GM23338 (cell line): ENCODE results near the gene ATP13A4. TPM values are rescaled to one million over a fixed set of nuclear protein-coding genes. Genes with fewer than 3 reads are reported as not detected.

Experiments used
- ATAC-seq: fragments of 200-7000 bp; cut with Tn5 transposase; 3 replicates; pipeline ENCODE4 v1.9.1; 2020
- DNase-seq: peaks from one replicate; pipeline ENCODE4 v3.0.0-alpha.2; 2015; ENCODE audit warnings: low spot score
- H2AFZ ChIP-seq: fragments of 200-600 bp; sonication (generic); 2 replicates; pipeline ENCODE4 v1.8.0; 2016; ENCODE audit warnings: antibody characterized with exemption, mild to moderate bottlenecking, moderate library complexity
- H3F3A ChIP-seq: fragments of 200-600 bp; sonication (generic); replicated peaks from 2 replicates; pipeline ENCODE4 v1.8.0; 2017; ENCODE audit warnings: antibody characterized with exemption, mixed run types, low read depth
- H3K27ac ChIP-seq: fragments of 200-600 bp; sonication (generic); 2 replicates; pipeline ENCODE4 v1.6.1; 2016; ENCODE audit warnings: low read depth
- H3K27me3 ChIP-seq: fragments of 200-600 bp; sonication (generic); 2 replicates; pipeline ENCODE4 v1.8.0; 2016; ENCODE audit warnings: mild to moderate bottlenecking, mixed run types, moderate library complexity; ENCODE audit not compliant: insufficient read depth
- H3K36me3 ChIP-seq: fragments of 200-600 bp; sonication (generic); 2 replicates; pipeline ENCODE4 v1.8.0; 2016; ENCODE audit warnings: mild to moderate bottlenecking; ENCODE audit not compliant: insufficient read depth
- H3K4me1 ChIP-seq: fragments of 200-600 bp; sonication (generic); 2 replicates; pipeline ENCODE4 v1.8.0; 2016; ENCODE audit warnings: mild to moderate bottlenecking, moderate library complexity; ENCODE audit not compliant: insufficient read depth
- H3K4me2 ChIP-seq: fragments of 200-600 bp; sonication (generic); 2 replicates; pipeline ENCODE4 v1.7.1; 2017; ENCODE audit warnings: mixed run types
- H3K4me3 ChIP-seq: fragments of 200-600 bp; sonication (generic); 2 replicates; pipeline ENCODE4 v1.6.1; 2016; ENCODE audit warnings: mixed run types
- H3K79me2 ChIP-seq: fragments of 200-600 bp; sonication (generic); replicated peaks from 2 replicates; pipeline ENCODE4 v1.8.0; 2017; ENCODE audit warnings: mild to moderate bottlenecking; ENCODE audit not compliant: insufficient read depth
- H3K9me2 ChIP-seq: fragments of 200-600 bp; sonication (generic); 2 replicates; pipeline ENCODE4 v1.8.0; 2017; ENCODE audit not compliant: insufficient read depth
- H4K20me1 ChIP-seq: fragments of 200-600 bp; sonication (generic); replicated peaks from 2 replicates; pipeline ENCODE4 v1.8.0; 2017; ENCODE audit warnings: mild to moderate bottlenecking; ENCODE audit not compliant: insufficient read depth
- H3K27ac Mint-ChIP-seq: 2 replicates; pipeline ENCODE4 v1.8.0; 2020; ENCODE audit warnings: inconsistent platforms, mild to moderate bottlenecking, moderate library complexity, mixed read lengths
- H3K27me3 Mint-ChIP-seq: 3 replicates; pipeline ENCODE4 v1.8.0; 2022; ENCODE audit warnings: low read depth, mild to moderate bottlenecking, moderate library complexity, mixed read lengths, inconsistent platforms; ENCODE audit not compliant: insufficient read depth, poor library complexity
- H3K36me3 Mint-ChIP-seq: 3 replicates; pipeline ENCODE4 v1.8.0; 2021; ENCODE audit warnings: low read depth, mild to moderate bottlenecking, inconsistent platforms, moderate library complexity, mixed read lengths
- H3K4me1 Mint-ChIP-seq: 3 replicates; pipeline ENCODE4 v1.8.0; 2020; ENCODE audit warnings: mild to moderate bottlenecking, inconsistent platforms, mixed read lengths
- H3K4me3 Mint-ChIP-seq: 3 replicates; pipeline ENCODE4 v1.8.0; 2021; ENCODE audit warnings: moderate library complexity, mild to moderate bottlenecking, inconsistent platforms, mixed read lengths
- H3K9me3 Mint-ChIP-seq: 3 replicates; pipeline ENCODE4 v1.8.0; 2020; ENCODE audit warnings: moderate library complexity, mild to moderate bottlenecking, inconsistent platforms, mixed read lengths
- CREB1 ChIP-seq: fragments of 250-450 bp; sonication (Bioruptor Pico); IDR thresholded peaks from 2 replicates; pipeline ENCODE4 v1.5.0; 2020; ENCODE audit warnings: low read depth, mild to moderate bottlenecking, moderate library complexity
- EZH2 ChIP-seq: fragments of 200-600 bp; sonication (generic); IDR thresholded peaks from one replicate; pipeline ENCODE4 v1.8.0; 2017; ENCODE audit warnings: antibody characterized with exemption, mild to moderate bottlenecking, low read depth; ENCODE audit not compliant: unreplicated experiment
- EZH2phosphoT487 ChIP-seq: fragments of 200-600 bp; sonication (generic); IDR thresholded peaks from one replicate; pipeline ENCODE4 v1.8.1; 2018; ENCODE audit warnings: antibody characterized with exemption; ENCODE audit not compliant: unreplicated experiment
- JUNB ChIP-seq: IDR thresholded peaks from one replicate; pipeline ENCODE4 v1.6.1; 2016; ENCODE audit warnings: antibody characterized with exemption; ENCODE audit not compliant: unreplicated experiment
- POLR2AphosphoS5 ChIP-seq: IDR thresholded peaks from 2 replicates; pipeline ENCODE4 v1.6.1; 2016; ENCODE audit warnings: antibody characterized with exemption, low read depth
- STAT1 ChIP-seq: IDR thresholded peaks from one replicate; pipeline ENCODE4 v1.6.1; 2016; ENCODE audit warnings: antibody characterized with exemption; ENCODE audit not compliant: unreplicated experiment
- polyA plus RNA-seq: library from polyadenylated mRNA; unstranded; fragments of >200 nt; fragmentation: Nextera tagmentation; extraction: Ambion mirVana; gene quantifications from 2 replicates; pipeline ENCODE4 v1.2.1, GENCODE V29; 2016
- total RNA-seq: library from RNA; depleted of rRNA; stranded (reverse); fragments of >200 nt; shearing (Covaris generic); gene quantifications from 2 replicates; pipeline ENCODE4 v1.2.3, GENCODE V29; 2014
- TF ChIP-seq, protein P1 (sequence below): IDR thresholded peaks from one replicate; pipeline ENCODE4 v1.6.1; 2018; ENCODE audit warnings: antibody characterized with exemption; ENCODE audit not compliant: unreplicated experiment
- TF ChIP-seq, protein P2 (sequence below): fragments of 250-450 bp; sonication (Bioruptor Pico); IDR thresholded peaks from 2 replicates; pipeline ENCODE4 v1.5.0; 2020; ENCODE audit warnings: mild to moderate bottlenecking, moderate library complexity

The ATP13A4 gene
- total and polyA plus RNA-seq, 2 experiments from 2014 or later, result not detected

DNA sequence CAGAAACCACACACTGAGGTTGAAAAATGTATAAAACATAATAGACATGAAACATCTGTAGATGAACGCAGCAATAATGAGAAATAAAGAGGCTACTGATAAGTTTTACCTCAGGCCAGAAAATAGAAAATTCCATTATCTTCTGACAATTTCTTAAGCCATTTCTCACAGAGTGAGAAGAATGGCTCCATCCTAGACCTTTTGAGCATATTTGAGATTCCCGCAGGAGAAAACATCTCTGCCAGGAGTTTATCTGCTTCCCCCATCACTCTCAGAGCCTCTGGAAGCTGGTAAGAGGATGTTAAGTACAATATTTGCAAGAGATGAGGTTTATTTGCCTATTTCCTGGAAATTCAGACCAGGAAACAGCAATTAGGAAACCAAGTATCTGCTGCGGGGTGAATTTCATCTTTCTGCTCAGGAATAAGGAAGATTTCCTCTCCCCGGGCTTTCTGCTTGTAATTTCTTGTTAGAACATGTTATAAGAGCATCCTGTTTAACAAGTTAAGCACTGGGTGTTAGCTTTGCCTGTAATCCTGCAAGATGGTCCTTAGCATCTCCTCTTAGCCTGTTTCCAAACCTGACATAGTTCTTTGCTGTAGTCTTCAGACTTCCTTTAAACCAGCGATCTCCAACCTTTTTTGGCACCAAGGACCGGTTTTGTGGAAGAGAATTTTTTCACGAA, 54.8 kb downstream of the ATP13A4 start:
- H3K9me2 ChIP-seq, result no peaks in the 10 kb centered on the region
- Mint-ChIP-seq H3K4me3 (no peak overlapping the region), H3K9me3 (no peaks in the 10 kb centered on the region), H3K27ac (no peak overlapping the region), H3K4me1 (no peaks in the 10 kb centered on the region), H3K27me3 (no peaks in the 10 kb centered on the region), H3K36me3 (no peaks in the 10 kb centered on the region)
- H2AFZ ChIP-seq, result 0 out of 2 replicates have a peak overlapping the region, but pooled peaks have one; percentile 14
- no peak for ATAC-seq
- no peak overlapping the region for H3K4me3 ChIP-seq
- H3K79me2 ChIP-seq, result no peaks in the 10 kb centered on the region
- no peaks in the 10 kb centered on the region for H3K4me1 ChIP-seq
- H3K4me2 ChIP-seq, result no peak overlapping the region
- no peak overlapping the region for H3K27ac ChIP-seq
- H3K27me3 ChIP-seq, result no peaks in the 10 kb centered on the region
- no peaks in the 10 kb centered on the region for H4K20me1 ChIP-seq
- H3K36me3 ChIP-seq, result no peaks in the 10 kb centered on the region
- no peaks in the 10 kb centered on the region for H3F3A ChIP-seq
- no peak for DNase-seq
- TF ChIP-seq EZH2, result no peak
- no peak for TF ChIP-seq JUNB
- TF ChIP-seq, protein P1, sequence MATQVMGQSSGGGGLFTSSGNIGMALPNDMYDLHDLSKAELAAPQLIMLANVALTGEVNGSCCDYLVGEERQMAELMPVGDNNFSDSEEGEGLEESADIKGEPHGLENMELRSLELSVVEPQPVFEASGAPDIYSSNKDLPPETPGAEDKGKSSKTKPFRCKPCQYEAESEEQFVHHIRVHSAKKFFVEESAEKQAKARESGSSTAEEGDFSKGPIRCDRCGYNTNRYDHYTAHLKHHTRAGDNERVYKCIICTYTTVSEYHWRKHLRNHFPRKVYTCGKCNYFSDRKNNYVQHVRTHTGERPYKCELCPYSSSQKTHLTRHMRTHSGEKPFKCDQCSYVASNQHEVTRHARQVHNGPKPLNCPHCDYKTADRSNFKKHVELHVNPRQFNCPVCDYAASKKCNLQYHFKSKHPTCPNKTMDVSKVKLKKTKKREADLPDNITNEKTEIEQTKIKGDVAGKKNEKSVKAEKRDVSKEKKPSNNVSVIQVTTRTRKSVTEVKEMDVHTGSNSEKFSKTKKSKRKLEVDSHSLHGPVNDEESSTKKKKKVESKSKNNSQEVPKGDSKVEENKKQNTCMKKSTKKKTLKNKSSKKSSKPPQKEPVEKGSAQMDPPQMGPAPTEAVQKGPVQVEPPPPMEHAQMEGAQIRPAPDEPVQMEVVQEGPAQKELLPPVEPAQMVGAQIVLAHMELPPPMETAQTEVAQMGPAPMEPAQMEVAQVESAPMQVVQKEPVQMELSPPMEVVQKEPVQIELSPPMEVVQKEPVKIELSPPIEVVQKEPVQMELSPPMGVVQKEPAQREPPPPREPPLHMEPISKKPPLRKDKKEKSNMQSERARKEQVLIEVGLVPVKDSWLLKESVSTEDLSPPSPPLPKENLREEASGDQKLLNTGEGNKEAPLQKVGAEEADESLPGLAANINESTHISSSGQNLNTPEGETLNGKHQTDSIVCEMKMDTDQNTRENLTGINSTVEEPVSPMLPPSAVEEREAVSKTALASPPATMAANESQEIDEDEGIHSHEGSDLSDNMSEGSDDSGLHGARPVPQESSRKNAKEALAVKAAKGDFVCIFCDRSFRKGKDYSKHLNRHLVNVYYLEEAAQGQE, result no peak
- TF ChIP-seq STAT1, result no peak
- no peak for TF ChIP-seq POLR2AphosphoS5
- TF ChIP-seq EZH2phosphoT487, result no peak
- no peak for TF ChIP-seq CREB1 (CRISPR knock-in tag)
- TF ChIP-seq, protein P2, sequence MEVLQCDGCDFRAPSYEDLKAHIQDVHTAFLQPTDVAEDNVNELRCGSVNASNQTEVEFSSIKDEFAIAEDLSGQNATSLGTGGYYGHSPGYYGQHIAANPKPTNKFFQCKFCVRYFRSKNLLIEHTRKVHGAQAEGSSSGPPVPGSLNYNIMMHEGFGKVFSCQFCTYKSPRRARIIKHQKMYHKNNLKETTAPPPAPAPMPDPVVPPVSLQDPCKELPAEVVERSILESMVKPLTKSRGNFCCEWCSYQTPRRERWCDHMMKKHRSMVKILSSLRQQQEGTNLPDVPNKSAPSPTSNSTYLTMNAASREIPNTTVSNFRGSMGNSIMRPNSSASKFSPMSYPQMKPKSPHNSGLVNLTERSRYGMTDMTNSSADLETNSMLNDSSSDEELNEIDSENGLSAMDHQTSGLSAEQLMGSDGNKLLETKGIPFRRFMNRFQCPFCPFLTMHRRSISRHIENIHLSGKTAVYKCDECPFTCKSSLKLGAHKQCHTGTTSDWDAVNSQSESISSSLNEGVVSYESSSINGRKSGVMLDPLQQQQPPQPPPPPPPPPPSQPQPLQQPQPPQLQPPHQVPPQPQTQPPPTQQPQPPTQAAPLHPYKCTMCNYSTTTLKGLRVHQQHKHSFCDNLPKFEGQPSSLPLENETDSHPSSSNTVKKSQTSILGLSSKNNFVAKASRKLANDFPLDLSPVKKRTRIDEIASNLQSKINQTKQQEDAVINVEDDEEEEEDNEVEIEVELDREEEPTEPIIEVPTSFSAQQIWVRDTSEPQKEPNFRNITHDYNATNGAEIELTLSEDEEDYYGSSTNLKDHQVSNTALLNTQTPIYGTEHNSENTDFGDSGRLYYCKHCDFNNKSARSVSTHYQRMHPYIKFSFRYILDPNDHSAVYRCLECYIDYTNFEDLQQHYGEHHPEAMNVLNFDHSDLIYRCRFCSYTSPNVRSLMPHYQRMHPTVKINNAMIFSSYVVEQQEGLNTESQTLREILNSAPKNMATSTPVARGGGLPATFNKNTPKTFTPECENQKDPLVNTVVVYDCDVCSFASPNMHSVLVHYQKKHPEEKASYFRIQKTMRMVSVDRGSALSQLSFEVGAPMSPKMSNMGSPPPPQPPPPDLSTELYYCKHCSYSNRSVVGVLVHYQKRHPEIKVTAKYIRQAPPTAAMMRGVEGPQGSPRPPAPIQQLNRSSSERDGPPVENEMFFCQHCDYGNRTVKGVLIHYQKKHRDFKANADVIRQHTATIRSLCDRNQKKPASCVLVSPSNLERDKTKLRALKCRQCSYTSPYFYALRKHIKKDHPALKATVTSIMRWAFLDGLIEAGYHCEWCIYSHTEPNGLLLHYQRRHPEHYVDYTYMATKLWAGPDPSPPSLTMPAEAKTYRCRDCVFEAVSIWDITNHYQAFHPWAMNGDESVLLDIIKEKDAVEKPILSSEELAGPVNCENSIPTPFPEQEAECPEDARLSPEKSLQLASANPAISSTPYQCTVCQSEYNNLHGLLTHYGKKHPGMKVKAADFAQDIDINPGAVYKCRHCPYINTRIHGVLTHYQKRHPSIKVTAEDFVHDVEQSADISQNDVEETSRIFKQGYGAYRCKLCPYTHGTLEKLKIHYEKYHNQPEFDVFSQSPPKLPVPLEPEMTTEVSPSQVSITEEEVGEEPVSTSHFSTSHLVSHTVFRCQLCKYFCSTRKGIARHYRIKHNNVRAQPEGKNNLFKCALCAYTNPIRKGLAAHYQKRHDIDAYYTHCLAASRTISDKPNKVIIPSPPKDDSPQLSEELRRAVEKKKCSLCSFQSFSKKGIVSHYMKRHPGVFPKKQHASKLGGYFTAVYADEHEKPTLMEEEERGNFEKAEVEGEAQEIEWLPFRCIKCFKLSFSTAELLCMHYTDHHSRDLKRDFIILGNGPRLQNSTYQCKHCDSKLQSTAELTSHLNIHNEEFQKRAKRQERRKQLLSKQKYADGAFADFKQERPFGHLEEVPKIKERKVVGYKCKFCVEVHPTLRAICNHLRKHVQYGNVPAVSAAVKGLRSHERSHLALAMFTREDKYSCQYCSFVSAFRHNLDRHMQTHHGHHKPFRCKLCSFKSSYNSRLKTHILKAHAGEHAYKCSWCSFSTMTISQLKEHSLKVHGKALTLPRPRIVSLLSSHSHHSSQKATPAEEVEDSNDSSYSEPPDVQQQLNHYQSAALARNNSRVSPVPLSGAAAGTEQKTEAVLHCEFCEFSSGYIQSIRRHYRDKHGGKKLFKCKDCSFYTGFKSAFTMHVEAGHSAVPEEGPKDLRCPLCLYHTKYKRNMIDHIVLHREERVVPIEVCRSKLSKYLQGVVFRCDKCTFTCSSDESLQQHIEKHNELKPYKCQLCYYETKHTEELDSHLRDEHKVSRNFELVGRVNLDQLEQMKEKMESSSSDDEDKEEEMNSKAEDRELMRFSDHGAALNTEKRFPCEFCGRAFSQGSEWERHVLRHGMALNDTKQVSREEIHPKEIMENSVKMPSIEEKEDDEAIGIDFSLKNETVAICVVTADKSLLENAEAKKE (CRISPR knock-in tag), result no peak
